HepG2 (cell line): ENCODE data around the gene PRKG1.

Source experiments
- ATF2 ChIP-seq: sonication (generic); formaldehyde crosslinking; IDR thresholded peaks from 2 replicates; pipeline ENCODE4 v1.4.0; 2020; ENCODE audit warnings: missing genetic modification reagents
- ATF5 ChIP-seq: sonication (generic); formaldehyde crosslinking; IDR thresholded peaks from 2 replicates; pipeline ENCODE4 v1.4.0; 2020; ENCODE audit warnings: mild to moderate bottlenecking, low read depth, missing genetic modification reagents
- DZIP1 ChIP-seq: sonication (generic); formaldehyde crosslinking; IDR thresholded peaks from 2 replicates; pipeline ENCODE4 v1.5.0; 2020; ENCODE audit warnings: mild to moderate bottlenecking, missing genetic modification reagents
- ELK4 ChIP-seq: sonication (generic); formaldehyde crosslinking; IDR thresholded peaks from 2 replicates; pipeline ENCODE4 v1.9.0; 2021; ENCODE audit warnings: missing genetic modification reagents, borderline replicate concordance
- KLF11 ChIP-seq: IDR thresholded peaks from 2 replicates; pipeline ENCODE4 v1.6.1; 2016; ENCODE audit warnings: missing compliant biosample characterization
- LCORL ChIP-seq, 2 experiments: fragments of 450-650 bp in 1 of 2; sonication (generic) in 1 of 2; formaldehyde crosslinking in 1 of 2; IDR thresholded peaks; 2 replicates each; pipeline versions ENCODE4 v1.5.0 to v1.6.1; 2017 to 2020; ENCODE audit warnings: antibody characterized with exemption in 1 of 2, missing genetic modification reagents in 1 of 2
- MAFG ChIP-seq: sonication (generic); formaldehyde crosslinking; IDR thresholded peaks from 2 replicates; pipeline ENCODE4 v1.5.1; 2020; ENCODE audit warnings: mild to moderate bottlenecking, missing genetic modification reagents
- MAX ChIP-seq: IDR thresholded peaks from 2 replicates; pipeline ENCODE4 v1.6.1; 2012; ENCODE audit warnings: inconsistent platforms
- PBX2 ChIP-seq: IDR thresholded peaks from 2 replicates; pipeline ENCODE4 v1.6.1; 2016; ENCODE audit warnings: control low read depth
- POLR2A ChIP-seq, 2 experiments: IDR thresholded peaks; 2 replicates each; pipeline ENCODE4 v1.6.1; 2011; ENCODE audit warnings: low read depth in 2 of 2, low read length in 2 of 2, mild to moderate bottlenecking in 1 of 2, moderate library complexity in 1 of 2; ENCODE audit not compliant: insufficient read depth in 1 of 2
- SMAD1 ChIP-seq: sonication (generic); formaldehyde crosslinking; IDR thresholded peaks from 2 replicates; pipeline ENCODE4 v1.4.0; 2020; ENCODE audit warnings: missing genetic modification reagents, low read depth, mild to moderate bottlenecking, borderline replicate concordance
- ZNF12 ChIP-seq: sonication (generic); formaldehyde crosslinking; IDR thresholded peaks from 2 replicates; pipeline ENCODE4 v1.5.0; 2020; ENCODE audit warnings: missing genetic modification reagents
- ZNF263 ChIP-seq: sonication (generic); formaldehyde crosslinking; IDR thresholded peaks from 2 replicates; pipeline ENCODE4 v1.4.0; 2020; ENCODE audit warnings: missing genetic modification reagents

GRCh38 chr10:52077814-52078213 lies 1003.5 kb downstream of the PRKG1 start:
- TF ChIP-seq ATF2 (CRISPR knock-in tag) (no peak), ELK4 (CRISPR knock-in tag) (no peak), ZNF12 (CRISPR knock-in tag) (no peak), MAX (no peak), MAFG (CRISPR knock-in tag) (no peak), ATF5 (no peak), DZIP1 (CRISPR knock-in tag) (no peak), PBX2 (no peak), LCORL (IDR thresholded peaks at IDR 0.05) (no peak), LCORL (CRISPR knock-in tag; IDR thresholded peaks at IDR 0.05) (no peak), ZNF263 (CRISPR knock-in tag) (no peak), SMAD1 (CRISPR knock-in tag) (no peak), KLF11 (no peak), POLR2A (IDR thresholded peaks at IDR 0.05; ENCODE audit: insufficient read depth in 1 of 2, low read depth in 2 of 2, low read length in 2 of 2) (no peak)
